Breast epithelium (tissue), 3 donors: ENCODE measurements around the gene MROH2A.

Experiments used
- POLR2A ChIP-seq: fragments of 450-650 bp; IDR thresholded peaks from one replicate; pipeline ENCODE4 v1.6.1; 2016; ENCODE audit warnings: antibody characterized with exemption, mild to moderate bottlenecking, moderate library complexity
- POLR2AphosphoS5 ChIP-seq, 3 donors: sonication (generic); formaldehyde crosslinking; IDR thresholded peaks; one replicate each; pipeline ENCODE4 v1.6.1; 2017; ENCODE audit warnings: antibody characterized with exemption in 3 of 3
- TF ChIP-seq, protein P1 (sequence below), 3 donors: fragments of 450-650 bp; IDR thresholded peaks; one replicate each; pipeline ENCODE4 v1.5.1; 2016 to 2017; ENCODE audit warnings: antibody characterized with exemption in 3 of 3, mild to moderate bottlenecking in 3 of 3, moderate library complexity in 3 of 3

DNA sequence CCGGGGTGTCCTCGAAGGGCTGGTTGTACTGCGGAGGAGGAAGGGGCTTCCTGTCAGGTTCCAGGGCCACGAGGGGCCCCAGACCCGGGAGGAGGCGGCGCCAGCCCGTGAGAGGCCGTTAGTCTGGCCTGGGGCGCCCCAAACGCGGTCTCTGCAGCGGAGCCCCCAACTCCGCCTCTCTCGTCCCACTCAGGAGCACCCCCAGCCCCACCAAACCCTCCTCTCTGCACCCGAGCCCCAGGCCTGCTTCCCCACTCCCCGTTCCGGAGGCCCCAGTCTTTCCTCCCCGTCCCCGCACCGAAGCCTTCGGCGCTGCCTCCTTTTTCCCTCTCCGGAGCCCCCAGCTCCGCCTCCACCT is 75.7 kb downstream of the MROH2A start:
- TF ChIP-seq, protein P1, sequence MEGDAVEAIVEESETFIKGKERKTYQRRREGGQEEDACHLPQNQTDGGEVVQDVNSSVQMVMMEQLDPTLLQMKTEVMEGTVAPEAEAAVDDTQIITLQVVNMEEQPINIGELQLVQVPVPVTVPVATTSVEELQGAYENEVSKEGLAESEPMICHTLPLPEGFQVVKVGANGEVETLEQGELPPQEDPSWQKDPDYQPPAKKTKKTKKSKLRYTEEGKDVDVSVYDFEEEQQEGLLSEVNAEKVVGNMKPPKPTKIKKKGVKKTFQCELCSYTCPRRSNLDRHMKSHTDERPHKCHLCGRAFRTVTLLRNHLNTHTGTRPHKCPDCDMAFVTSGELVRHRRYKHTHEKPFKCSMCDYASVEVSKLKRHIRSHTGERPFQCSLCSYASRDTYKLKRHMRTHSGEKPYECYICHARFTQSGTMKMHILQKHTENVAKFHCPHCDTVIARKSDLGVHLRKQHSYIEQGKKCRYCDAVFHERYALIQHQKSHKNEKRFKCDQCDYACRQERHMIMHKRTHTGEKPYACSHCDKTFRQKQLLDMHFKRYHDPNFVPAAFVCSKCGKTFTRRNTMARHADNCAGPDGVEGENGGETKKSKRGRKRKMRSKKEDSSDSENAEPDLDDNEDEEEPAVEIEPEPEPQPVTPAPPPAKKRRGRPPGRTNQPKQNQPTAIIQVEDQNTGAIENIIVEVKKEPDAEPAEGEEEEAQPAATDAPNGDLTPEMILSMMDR (IDR thresholded peaks at IDR 0.05), result no peak
- TF ChIP-seq POLR2AphosphoS5 (IDR thresholded peaks at IDR 0.05) (no peak), POLR2A (no peak)
